HG03175 (cell line): Measurements from ENCODE around the gene FOXN3.

Experiments used
- ATAC-seq: cut with Tn5 transposase; IDR thresholded peaks from one replicate; pipeline ENCODE4 v1.9.1; 2021; ENCODE audit warnings: mild to moderate bottlenecking, moderate library complexity; ENCODE audit not compliant: unreplicated experiment

Gene FOXN3

GRCh38 chr14:89144066-89144465, 273.0 kb downstream of the FOXN3 start:
- ATAC-seq = no peak

GRCh38 chr14:89143595-89143994, 273.4 kb downstream of the FOXN3 start:
- ATAC-seq = no peak

GRCh38 chr14:89142366-89142765, 274.7 kb downstream of the FOXN3 start:
- no peak for ATAC-seq

- no peak for ATAC-seq
Measured at GRCh38 chr14:89141862-89142261, 275.2 kb downstream of the FOXN3 start.

GRCh38 chr14:89140326-89140725, 276.7 kb downstream of the FOXN3 start:
- ATAC-seq = no peak

GRCh38 chr14:89139404-89140247, 277.4 kb downstream of the FOXN3 start:
- no peak for ATAC-seq

GRCh38 chr14:89138846-89139245, 278.2 kb downstream of the FOXN3 start:
- ATAC-seq = no peak

- no peak for ATAC-seq
Measured at GRCh38 chr14:89137526-89138163, 279.4 kb downstream of the FOXN3 start.

- no peak for ATAC-seq
Measured at GRCh38 chr14:89136587-89136986, 280.4 kb downstream of the FOXN3 start.

- ATAC-seq = no peak
Measured at GRCh38 chr14:89134640-89135039, 282.4 kb downstream of the FOXN3 start.

GRCh38 chr14:89131004-89131750, 285.9 kb downstream of the FOXN3 start:
- no peak for ATAC-seq

GRCh38 chr14:89129570-89129969, 287.5 kb downstream of the FOXN3 start:
- no peak for ATAC-seq

GRCh38 chr14:89128311-89129026, 288.6 kb downstream of the FOXN3 start:
- ATAC-seq = no peak

- no peak for ATAC-seq
Measured at GRCh38 chr14:89126461-89126860, 290.6 kb downstream of the FOXN3 start.

GRCh38 chr14:89125216-89125615, 291.8 kb downstream of the FOXN3 start:
- no peak for ATAC-seq

GRCh38 chr14:89123851-89124250, 293.2 kb downstream of the FOXN3 start:
- ATAC-seq = peak; percentile 47

GRCh38 chr14:89123215-89123614, 293.8 kb downstream of the FOXN3 start:
- ATAC-seq = no peak

- ATAC-seq = no peak
Measured at GRCh38 chr14:89121968-89122620, 294.9 kb downstream of the FOXN3 start.

GRCh38 chr14:89117012-89117411, 300.0 kb downstream of the FOXN3 start:
- no peak for ATAC-seq

- no peak for ATAC-seq
Measured at GRCh38 chr14:89114109-89114508, 302.9 kb downstream of the FOXN3 start.
